Esophagus muscularis mucosa (tissue), 4 donors: ENCODE measurements around the gene PARP14. TPM values are rescaled to one million over a fixed set of nuclear protein-coding genes. Genes with fewer than 3 reads are reported as not detected.
"Not testable (repeated sequence)": the region's sequence is repeated elsewhere in the genome, so short reads cannot be mapped to it uniquely, and the experiment has no call there.

Experiments
- DNase-seq: peaks from one replicate; pipeline ENCODE4 v3.0.0-alpha.2; 2017; ENCODE audit errors: extremely low spot score
- H3K27ac ChIP-seq, 4 donors: fragments of 200-600 bp; sonication (generic); replicated peaks in 1 of 4; 1 replicate in 3 of 4; 2 replicates in 1 of 4; pipeline ENCODE4 v1.5.1; 2016 to 2019; ENCODE audit warnings: mild to moderate bottlenecking in 1 of 4
- H3K27me3 ChIP-seq, 4 donors: fragments of 200-600 bp; sonication (generic); one replicate each; pipeline versions ENCODE4 v1.5.1 to v1.6.0; 2016 to 2019
- H3K36me3 ChIP-seq, 4 donors: fragments of 200-600 bp; sonication (generic); one replicate each; pipeline ENCODE4 v1.5.1; 2016 to 2019
- H3K4me1 ChIP-seq, 4 donors: fragments of 200-600 bp; sonication (generic); one replicate each; pipeline ENCODE4 v1.5.1; 2016 to 2019
- H3K4me3 ChIP-seq, 4 donors: fragments of 200-600 bp; sonication (generic); 1 replicate in 2 of 4; 2 replicates in 2 of 4; pipeline ENCODE4 v1.5.1; 2016 to 2019; ENCODE audit warnings: mild to moderate bottlenecking in 4 of 4, moderate library complexity in 1 of 4
- H3K9me3 ChIP-seq, 4 donors: fragments of 200-600 bp; sonication (generic); 1 replicate in 3 of 4; 2 replicates in 1 of 4; pipeline ENCODE4 v1.5.1; 2016 to 2019
- EP300 ChIP-seq: sonication (generic); formaldehyde crosslinking; IDR thresholded peaks from one replicate; pipeline ENCODE4 v1.6.1; 2017; ENCODE audit warnings: antibody characterized with exemption
- POLR2A ChIP-seq: fragments of 450-650 bp; IDR thresholded peaks from one replicate; pipeline ENCODE4 v1.6.1; 2017; ENCODE audit warnings: antibody characterized with exemption, moderate library complexity, mild to moderate bottlenecking, low read depth
- POLR2AphosphoS5 ChIP-seq, 2 donors: sonication (generic); formaldehyde crosslinking; IDR thresholded peaks; one replicate each; pipeline ENCODE4 v1.6.1; 2017; ENCODE audit warnings: antibody characterized with exemption in 2 of 2
- WGBS: methylation state at CpG from one replicate; pipeline ENCODE4 v1.1.5; 2018; 5-methylcytosine and 5-hydroxymethylcytosine counted together
- intact Hi-C: fragments of 100-400 bp; cut with DNase I; formaldehyde crosslinking; loops from one replicate; pipeline ENCODE4 v1.15.1; 2023
- total RNA-seq, 4 donors: library from RNA; depleted of rRNA; stranded (reverse); fragments of >200 nt; gene quantifications; one replicate each; pipeline versions ENCODE4 v1.1.0 to v1.2.1, GENCODE V29; 2016
- TF ChIP-seq, protein P1 (sequence below), 3 experiments: fragments of 200-600 bp in 2 of 3; fragments of 450-650 bp in 1 of 3; sonication (generic) in 2 of 3; IDR thresholded peaks; one replicate each; pipeline ENCODE4 v1.5.1; 2017 to 2019; ENCODE audit warnings: antibody characterized with exemption in 3 of 3, mild to moderate bottlenecking in 2 of 3, moderate library complexity in 1 of 3

Gene PARP14
- total RNA-seq, 4 donors from 2014 or later: 21.4 to 34.1 (median 22.5) TPM

DNA sequence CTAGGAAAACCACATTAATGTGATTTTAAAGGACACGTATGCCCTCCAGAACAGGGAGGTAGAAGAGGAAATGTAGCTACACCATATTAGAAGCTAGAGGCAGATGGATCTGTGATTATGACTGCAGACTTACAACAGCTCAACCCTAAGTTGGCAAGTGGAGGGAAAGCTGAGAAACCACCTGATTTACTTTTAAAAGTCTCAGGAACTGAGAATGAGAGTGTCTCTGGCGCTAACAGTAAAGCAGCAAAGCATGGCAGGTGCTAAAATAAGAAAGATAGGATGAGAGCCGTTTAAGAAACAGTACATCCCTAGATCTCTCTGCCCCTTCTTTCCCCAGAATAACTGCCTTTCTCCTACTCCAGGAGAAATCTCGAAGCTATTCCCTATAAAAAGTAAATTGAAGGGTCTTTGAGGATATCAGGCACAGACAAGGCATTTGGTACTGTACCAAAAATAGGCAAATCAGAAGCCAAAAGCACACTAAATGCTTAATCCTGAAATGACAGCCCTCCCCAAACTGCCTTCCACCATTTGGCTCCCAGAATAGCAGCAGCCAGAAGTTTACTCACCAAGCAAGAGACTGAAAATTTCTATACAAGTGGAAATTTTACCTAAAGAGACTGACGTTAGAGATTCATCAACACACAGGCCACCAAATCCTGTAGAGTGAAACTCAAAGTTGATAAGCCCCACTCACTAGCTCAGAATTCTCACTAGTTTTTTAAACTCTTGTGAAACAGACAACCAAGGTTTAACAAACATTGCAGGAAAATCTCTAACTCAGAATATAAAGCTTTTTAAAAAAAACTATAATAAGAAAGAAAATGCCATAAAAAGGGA, 34.3 kb upstream of the PARP14 start:
- DNase-seq: peak; percentile 42
- H3K4me1 ChIP-seq: no peaks in the 10 kb centered on the region
- no peak overlapping the region for H3K4me3 ChIP-seq
- 70% methylated on average over 5 of the region's 5 CpGs for WGBS
- no peaks in the 10 kb centered on the region for H3K9me3 ChIP-seq
- no peak overlapping the region for H3K27ac ChIP-seq
- H3K36me3 ChIP-seq: no peaks in the 10 kb centered on the region
- H3K27me3 ChIP-seq: peaks cover 0 to 4% (median 0%) of the 10 kb centered on the region in 4 donors
- intact Hi-C loops: no loop called here
- TF ChIP-seq POLR2AphosphoS5 (IDR thresholded peaks at IDR 0.05) (no peak), EP300 (no peak), POLR2A (no peak)
- TF ChIP-seq, protein P1, sequence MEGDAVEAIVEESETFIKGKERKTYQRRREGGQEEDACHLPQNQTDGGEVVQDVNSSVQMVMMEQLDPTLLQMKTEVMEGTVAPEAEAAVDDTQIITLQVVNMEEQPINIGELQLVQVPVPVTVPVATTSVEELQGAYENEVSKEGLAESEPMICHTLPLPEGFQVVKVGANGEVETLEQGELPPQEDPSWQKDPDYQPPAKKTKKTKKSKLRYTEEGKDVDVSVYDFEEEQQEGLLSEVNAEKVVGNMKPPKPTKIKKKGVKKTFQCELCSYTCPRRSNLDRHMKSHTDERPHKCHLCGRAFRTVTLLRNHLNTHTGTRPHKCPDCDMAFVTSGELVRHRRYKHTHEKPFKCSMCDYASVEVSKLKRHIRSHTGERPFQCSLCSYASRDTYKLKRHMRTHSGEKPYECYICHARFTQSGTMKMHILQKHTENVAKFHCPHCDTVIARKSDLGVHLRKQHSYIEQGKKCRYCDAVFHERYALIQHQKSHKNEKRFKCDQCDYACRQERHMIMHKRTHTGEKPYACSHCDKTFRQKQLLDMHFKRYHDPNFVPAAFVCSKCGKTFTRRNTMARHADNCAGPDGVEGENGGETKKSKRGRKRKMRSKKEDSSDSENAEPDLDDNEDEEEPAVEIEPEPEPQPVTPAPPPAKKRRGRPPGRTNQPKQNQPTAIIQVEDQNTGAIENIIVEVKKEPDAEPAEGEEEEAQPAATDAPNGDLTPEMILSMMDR (IDR thresholded peaks at IDR 0.05): no peak

DNA sequence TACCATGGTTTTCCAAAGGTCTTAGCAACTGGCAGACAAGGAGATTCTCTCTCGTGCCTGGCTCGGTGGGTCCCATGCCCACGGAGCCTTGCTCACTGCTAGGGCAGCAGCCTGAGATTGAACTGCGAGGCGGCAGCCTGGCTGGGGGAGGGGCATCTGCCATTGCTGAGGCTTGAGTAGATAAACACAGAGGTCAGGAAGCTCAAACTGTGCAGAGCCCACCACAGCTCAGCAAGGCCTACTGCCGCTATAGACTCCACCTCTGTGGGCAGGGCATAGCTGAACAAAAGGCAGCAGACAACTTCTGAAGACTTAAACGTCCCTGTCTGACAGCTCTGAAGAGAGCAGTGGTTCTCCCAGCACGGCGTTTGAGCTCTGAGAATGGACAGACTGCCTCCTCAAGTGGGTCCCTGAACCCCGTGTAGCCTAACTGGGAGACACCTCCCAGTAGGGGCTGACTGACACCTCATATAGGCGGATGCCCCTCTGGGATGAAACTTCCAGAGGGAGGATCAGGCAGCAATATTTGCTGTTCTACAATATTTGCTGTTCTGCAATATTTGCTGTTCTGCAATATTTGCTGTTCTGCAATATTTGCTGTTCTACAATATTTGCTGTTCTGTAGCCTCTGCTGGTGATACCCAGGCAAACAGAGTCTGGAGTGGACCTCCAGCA, 29.3 kb upstream of the PARP14 start:
- H3K4me1 ChIP-seq, H3K27ac ChIP-seq, H3K9me3 ChIP-seq, H3K4me3 ChIP-seq, intact Hi-C loops, DNase-seq, H3K27me3 ChIP-seq, H3K36me3 ChIP-seq: not testable (repeated sequence)
- 56% methylated on average over 5 of the region's 11 CpGs for WGBS

DNA sequence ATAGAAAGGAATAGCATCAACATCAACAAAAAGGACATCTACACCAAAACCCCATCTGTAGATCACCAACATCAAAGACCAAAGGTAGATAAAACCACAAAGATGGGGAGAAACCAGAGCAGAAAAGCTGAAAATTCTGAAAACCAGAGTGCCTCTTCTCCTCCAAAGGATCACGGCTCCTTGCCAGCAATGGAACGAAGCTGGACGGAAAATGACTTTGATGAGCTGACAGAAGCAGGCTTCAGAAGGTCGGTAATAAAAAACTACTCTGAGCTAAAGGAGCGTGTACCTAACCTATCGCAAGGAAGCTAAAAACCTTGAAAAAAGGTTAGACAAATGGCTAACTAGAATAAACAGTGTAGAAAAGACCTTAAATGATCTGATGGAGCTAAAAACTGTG, 28.7 kb upstream of the PARP14 start:
- H3K27ac ChIP-seq, H3K4me3 ChIP-seq, H3K9me3 ChIP-seq, DNase-seq, intact Hi-C loops, H3K27me3 ChIP-seq, H3K4me1 ChIP-seq, H3K36me3 ChIP-seq: not testable (repeated sequence)
- 80% methylated on average over 6 of the region's 6 CpGs for WGBS

DNA sequence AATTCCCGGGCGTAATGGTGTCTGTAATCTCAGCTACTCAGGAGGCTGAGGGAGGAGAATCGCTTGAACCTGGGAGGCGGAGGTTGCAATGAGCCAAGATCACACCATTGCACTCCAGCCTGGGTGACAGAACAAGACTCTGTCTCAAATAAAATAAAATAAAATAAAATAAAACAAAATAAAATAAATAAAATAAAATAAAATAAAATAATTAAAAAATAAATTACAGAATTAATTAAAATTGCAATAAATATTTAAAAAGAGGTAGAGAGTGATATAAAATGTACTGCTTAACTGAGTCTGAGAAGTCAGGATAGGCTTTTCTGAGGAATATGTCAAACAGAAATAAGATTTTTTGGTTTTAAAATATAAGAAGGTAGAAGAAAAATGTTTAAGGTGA, 22.3 kb upstream of the PARP14 start:
- intact Hi-C loops, H3K9me3 ChIP-seq, H3K27me3 ChIP-seq, H3K4me3 ChIP-seq, H3K27ac ChIP-seq, DNase-seq, H3K4me1 ChIP-seq, H3K36me3 ChIP-seq: not testable (repeated sequence)
- WGBS: 86% methylated on average over 4 of the region's 4 CpGs

DNA sequence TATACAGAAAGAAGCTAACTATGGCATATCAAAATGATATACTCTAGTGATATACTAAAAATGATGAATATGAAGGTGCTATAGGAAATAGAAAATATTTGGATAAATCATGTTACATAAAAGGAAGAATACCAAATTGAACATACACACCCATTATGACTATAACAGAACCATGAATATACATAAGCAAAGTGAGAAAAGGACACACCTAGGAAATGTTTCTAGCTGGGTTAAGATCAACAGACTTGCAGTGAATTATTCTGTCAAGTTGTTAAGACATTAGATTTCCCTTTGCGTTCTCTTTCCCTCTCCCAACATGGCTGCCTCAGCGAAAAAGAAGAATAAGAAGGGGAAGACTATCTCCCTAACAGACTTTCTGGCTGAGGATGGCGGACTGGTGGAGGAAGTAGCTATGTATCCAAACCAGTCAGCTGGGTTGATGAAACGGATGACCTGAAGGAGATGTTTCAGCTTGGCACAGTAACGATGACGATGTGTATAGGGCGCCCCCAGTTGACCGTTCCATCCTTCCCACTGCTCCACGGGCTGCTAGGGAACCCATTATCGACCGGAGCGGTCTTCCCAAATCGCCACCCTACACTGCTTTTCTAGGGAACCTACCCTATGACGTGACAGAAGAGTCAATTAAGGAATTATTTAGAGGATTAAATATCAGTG, 20.2 kb upstream of the PARP14 start:
- intact Hi-C loops: no loop called here
- H3K4me3 ChIP-seq: no peak overlapping the region
- no peaks in the 10 kb centered on the region for H3K27me3 ChIP-seq
- WGBS: 66% methylated on average over 14 of the region's 14 CpGs
- no peaks in the 10 kb centered on the region for H3K4me1 ChIP-seq
- no peaks in the 10 kb centered on the region for H3K36me3 ChIP-seq
- no peaks in the 10 kb centered on the region for H3K9me3 ChIP-seq
- TF ChIP-seq POLR2AphosphoS5 (IDR thresholded peaks at IDR 0.05) (no peak), EP300 (no peak), POLR2A (no peak)
- TF ChIP-seq, protein P1 (IDR thresholded peaks at IDR 0.05): no peak
- no peak overlapping the region for H3K27ac ChIP-seq
- DNase-seq: no peak

DNA sequence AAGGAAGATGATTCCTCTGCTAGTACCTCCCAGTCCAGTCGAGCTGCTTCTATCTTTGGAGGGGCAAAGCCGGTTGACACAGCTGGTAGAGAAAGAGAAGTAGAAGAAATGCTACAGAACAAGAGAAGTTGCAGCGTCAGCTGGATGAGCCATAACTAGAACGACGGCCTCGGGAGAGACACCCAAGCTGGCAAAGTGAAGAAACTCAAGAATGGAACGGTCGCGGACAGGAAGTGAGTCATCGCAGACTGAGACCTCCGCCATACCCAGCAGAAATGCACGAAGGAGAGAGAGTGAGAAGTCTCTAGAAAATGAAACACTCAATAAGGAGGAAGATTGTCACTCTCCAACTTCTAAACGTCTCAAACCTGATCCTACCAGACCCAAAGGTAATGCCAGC, 19.0 kb upstream of the PARP14 start:
- DNase-seq: no peak

More for the DNA sequence above, 19.0 kb upstream of the PARP14 start:
- WGBS: 80% methylated on average over 13 of the region's 13 CpGs
- H3K4me1 ChIP-seq: no peaks in the 10 kb centered on the region
- no peak overlapping the region for H3K4me3 ChIP-seq
- intact Hi-C loops: no loop called here
- no peaks in the 10 kb centered on the region for H3K36me3 ChIP-seq
- H3K9me3 ChIP-seq: no peaks in the 10 kb centered on the region
- TF ChIP-seq, protein P1 (IDR thresholded peaks at IDR 0.05): no peak
- TF ChIP-seq POLR2A: no peak
- no peak for TF ChIP-seq POLR2AphosphoS5 (IDR thresholded peaks at IDR 0.05)
- TF ChIP-seq EP300: no peak
- no peak overlapping the region for H3K27ac ChIP-seq
- H3K27me3 ChIP-seq: no peaks in the 10 kb centered on the region
